Keratinocyte (primary cell): ENCODE measurements around the gene MYLK4.

Source experiments
- EZH2 ChIP-seq: IDR thresholded peaks from one replicate; pipeline ENCODE4 v1.6.1; 2012; ENCODE audit warnings: inconsistent platforms, mild to moderate bottlenecking, low read length, moderate library complexity
- TF ChIP-seq, protein P1 (sequence below), 3 experiments: IDR thresholded peaks in 1 of 3; conservative IDR thresholded peaks in 1 of 3; optimal IDR thresholded peaks in 1 of 3; 2 replicates in 2 of 3; 3 replicates in 1 of 3; pipeline versions ENCODE3 to v1.5.1; 2011; ENCODE audit warnings: low read length in 3 of 3, mild to moderate bottlenecking in 3 of 3, moderate library complexity in 2 of 3, control low read depth in 1 of 3, inconsistent platforms in 1 of 3; ENCODE audit not compliant: insufficient read depth in 2 of 3; ENCODE audit errors: extremely low read depth in 1 of 3

GRCh38 chr6:2791450-2791974 lies 40.8 kb upstream of the MYLK4 start:
- TF ChIP-seq EZH2: no peak
- TF ChIP-seq, protein P1, sequence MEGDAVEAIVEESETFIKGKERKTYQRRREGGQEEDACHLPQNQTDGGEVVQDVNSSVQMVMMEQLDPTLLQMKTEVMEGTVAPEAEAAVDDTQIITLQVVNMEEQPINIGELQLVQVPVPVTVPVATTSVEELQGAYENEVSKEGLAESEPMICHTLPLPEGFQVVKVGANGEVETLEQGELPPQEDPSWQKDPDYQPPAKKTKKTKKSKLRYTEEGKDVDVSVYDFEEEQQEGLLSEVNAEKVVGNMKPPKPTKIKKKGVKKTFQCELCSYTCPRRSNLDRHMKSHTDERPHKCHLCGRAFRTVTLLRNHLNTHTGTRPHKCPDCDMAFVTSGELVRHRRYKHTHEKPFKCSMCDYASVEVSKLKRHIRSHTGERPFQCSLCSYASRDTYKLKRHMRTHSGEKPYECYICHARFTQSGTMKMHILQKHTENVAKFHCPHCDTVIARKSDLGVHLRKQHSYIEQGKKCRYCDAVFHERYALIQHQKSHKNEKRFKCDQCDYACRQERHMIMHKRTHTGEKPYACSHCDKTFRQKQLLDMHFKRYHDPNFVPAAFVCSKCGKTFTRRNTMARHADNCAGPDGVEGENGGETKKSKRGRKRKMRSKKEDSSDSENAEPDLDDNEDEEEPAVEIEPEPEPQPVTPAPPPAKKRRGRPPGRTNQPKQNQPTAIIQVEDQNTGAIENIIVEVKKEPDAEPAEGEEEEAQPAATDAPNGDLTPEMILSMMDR (optimal IDR thresholded peaks at IDR 0.05 in 1 of 3, IDR thresholded peaks at IDR 0.05 in 1 of 3, conservative IDR thresholded peaks at IDR 0.05 in 1 of 3; ENCODE audit: extremely low read depth in 1 of 3, insufficient read depth in 2 of 3, low read length in 3 of 3): no peak
